IMR-90 (cell line): ENCODE measurements around the gene PALM3. TPM values are rescaled to one million over a fixed set of nuclear protein-coding genes. Genes with fewer than 3 reads are reported as not detected.

Experiments used
- ATAC-seq: fragments of 200-7000 bp; cut with Tn5 transposase; 2 replicates; pipeline ENCODE4 v1.9.1; 2020; ENCODE audit warnings: low read depth, mild to moderate bottlenecking, moderate library complexity
- BruUV-seq: library from RNA; stranded (reverse); fragments of 400-500 nt; replicated peaks from 2 replicates; lab custom pipeline; 2021; lab: Mats Ljungman, UMichigan
- CTCF ChIA-PET: fragments of 300-600 bp; formaldehyde crosslinking; extraction: SDS; loops from one replicate; lab custom pipeline; 2021; ENCODE audit warnings: antibody characterized with exemption; lab: Yijun Ruan, JAX
- POLR2A ChIA-PET: fragments of 300-600 bp; sonication (Branson Sonifier 250); formaldehyde crosslinking; loops from one replicate; lab custom pipeline; 2022; ENCODE audit warnings: antibody characterized with exemption; ENCODE audit not compliant: unreplicated experiment; lab: Charles Lee
- DNase-seq: peaks from one replicate; pipeline ENCODE4 v3.0.0; 2013
- H2AFZ ChIP-seq: replicated peaks from 2 replicates; pipeline ENCODE3; 2013; ENCODE audit warnings: low read length, mild to moderate bottlenecking; ENCODE audit not compliant: poor library complexity
- H2AK5ac ChIP-seq: 2 replicates; pipeline ENCODE4 v1.6.1; 2013; ENCODE audit warnings: low read depth, low read length, inconsistent platforms
- H2AK9ac ChIP-seq: replicated peaks from 2 replicates; pipeline ENCODE3; 2013; ENCODE audit warnings: mild to moderate bottlenecking, low read depth, low read length, moderate library complexity; ENCODE audit not compliant: poor library complexity
- H2BK120ac ChIP-seq: 2 replicates; pipeline ENCODE4 v1.6.1; 2013; ENCODE audit warnings: low read depth, low read length, inconsistent platforms
- H2BK15ac ChIP-seq: 3 replicates; pipeline ENCODE4 v1.6.1; 2013; ENCODE audit warnings: low read depth, low read length, inconsistent platforms
- H2BK20ac ChIP-seq: 2 replicates; pipeline ENCODE4 v1.6.1; 2013; ENCODE audit warnings: low read depth, mild to moderate bottlenecking, inconsistent platforms, low read length, moderate library complexity
- H2BK5ac ChIP-seq: 2 replicates; pipeline ENCODE4 v1.6.1; 2013; ENCODE audit warnings: mild to moderate bottlenecking, low read depth, low read length, inconsistent platforms; ENCODE audit not compliant: poor library complexity, severe bottlenecking
- H3K14ac ChIP-seq: replicated peaks from 2 replicates; pipeline ENCODE4 v1.6.1; 2013; ENCODE audit warnings: low read depth, low read length, inconsistent platforms
- H3K18ac ChIP-seq: 2 replicates; pipeline ENCODE4 v1.6.1; 2013; ENCODE audit warnings: low read depth, low read length, control low read depth
- H3K23ac ChIP-seq: 2 replicates; pipeline ENCODE4 v1.6.1; 2013; ENCODE audit warnings: low read depth, low read length, inconsistent platforms
- H3K27ac ChIP-seq: 2 replicates; pipeline ENCODE4 v1.5.1; 2013; ENCODE audit warnings: mild to moderate bottlenecking, control low read depth, low read length; ENCODE audit not compliant: insufficient read depth
- H3K27me3 ChIP-seq: 2 replicates; pipeline ENCODE4 v1.6.1; 2013; ENCODE audit warnings: low read length; ENCODE audit not compliant: control insufficient read depth, insufficient read depth
- H3K36me3 ChIP-seq: 2 replicates; pipeline ENCODE4 v1.6.1; 2013; ENCODE audit warnings: low read length, mixed read lengths; ENCODE audit not compliant: control insufficient read depth, insufficient read depth
- H3K4ac ChIP-seq: 2 replicates; pipeline ENCODE4 v1.6.1; 2013; ENCODE audit warnings: low read depth, low read length, inconsistent platforms
- H3K4me1 ChIP-seq: 2 replicates; pipeline ENCODE4 v1.6.1; 2013; ENCODE audit warnings: low read length, mixed read lengths; ENCODE audit not compliant: control insufficient read depth, insufficient read depth
- H3K4me2 ChIP-seq: 2 replicates; pipeline ENCODE4 v1.6.1; 2013; ENCODE audit warnings: low read depth, mild to moderate bottlenecking, control low read depth, low read length, moderate library complexity
- H3K4me3 ChIP-seq: 2 replicates; pipeline ENCODE4 v1.5.1; 2013; ENCODE audit warnings: low read depth, mild to moderate bottlenecking, control low read depth, low read length, moderate library complexity; ENCODE audit not compliant: insufficient read depth
- H3K56ac ChIP-seq: 2 replicates; pipeline ENCODE4 v1.6.1; 2013; ENCODE audit warnings: low read length, inconsistent platforms; ENCODE audit not compliant: insufficient read depth; ENCODE audit errors: extremely low read depth
- H3K79me1 ChIP-seq, 2 experiments: 2 replicates each; pipeline ENCODE4 v1.6.1; 2013; ENCODE audit warnings: low read length in 2 of 2, inconsistent platforms in 1 of 2, low read depth in 1 of 2
- H3K9ac ChIP-seq: 2 replicates; pipeline ENCODE4 v1.6.1; 2013; ENCODE audit warnings: low read depth, low read length, control low read depth
- H3K9me1 ChIP-seq: 2 replicates; pipeline ENCODE4 v1.6.1; 2013; ENCODE audit warnings: low read length, inconsistent platforms; ENCODE audit not compliant: insufficient read depth
- H3K9me3 ChIP-seq: 2 replicates; pipeline ENCODE4 v1.6.1; 2013; ENCODE audit warnings: low read length; ENCODE audit not compliant: control insufficient read depth, insufficient read depth
- H4K20me1 ChIP-seq: 2 replicates; pipeline ENCODE4 v1.6.1; 2013; ENCODE audit warnings: low read length, inconsistent platforms; ENCODE audit not compliant: insufficient read depth
- H4K5ac ChIP-seq: 2 replicates; pipeline ENCODE4 v1.6.1; 2013; ENCODE audit warnings: mild to moderate bottlenecking, low read depth, low read length, control low read depth
- H4K8ac ChIP-seq, 2 experiments: 2 replicates each; pipeline ENCODE4 v1.6.1; 2013; ENCODE audit warnings: low read depth in 2 of 2, low read length in 2 of 2, control low read depth in 1 of 2, inconsistent platforms in 1 of 2
- H4K91ac ChIP-seq: 2 replicates; pipeline ENCODE4 v1.6.1; 2013; ENCODE audit warnings: low read depth, low read length, inconsistent platforms; ENCODE audit not compliant: insufficient read depth
- BHLHE40 ChIP-seq: fragments of 150-350 bp; IDR thresholded peaks from 2 replicates; pipeline ENCODE4 v1.6.1; 2016; ENCODE audit warnings: mild to moderate bottlenecking, low read depth, low read length
- CEBPB ChIP-seq: IDR thresholded peaks from 2 replicates; pipeline ENCODE4 v1.6.1; 2012; ENCODE audit warnings: low read depth, low read length, improper control_type of control experiment
- CHD1 ChIP-seq: IDR thresholded peaks from 2 replicates; pipeline ENCODE4 v1.6.1; 2012; ENCODE audit warnings: low read depth, low read length, improper control_type of control experiment
- CTCF ChIP-seq: conservative IDR thresholded peaks from 2 replicates; pipeline ENCODE4 v1.5.1; 2012; ENCODE audit warnings: mild to moderate bottlenecking, low read depth, low read length, improper control_type of control experiment
- ELK1 ChIP-seq: fragments of 150-350 bp; IDR thresholded peaks from 2 replicates; pipeline ENCODE4 v1.6.1; 2016; ENCODE audit warnings: low read depth, mild to moderate bottlenecking, low read length, moderate library complexity, borderline replicate concordance
- FOS ChIP-seq: fragments of 150-350 bp; IDR thresholded peaks from 2 replicates; pipeline ENCODE4 v1.6.1; 2016; ENCODE audit warnings: low read depth, low read length
- MAFK ChIP-seq: IDR thresholded peaks from 2 replicates; pipeline ENCODE4 v1.6.1; 2012; ENCODE audit warnings: low read depth, low read length, improper control_type of control experiment
- MAZ ChIP-seq: IDR thresholded peaks from 2 replicates; pipeline ENCODE4 v1.6.1; 2012; ENCODE audit warnings: low read depth, mild to moderate bottlenecking, low read length, improper control_type of control experiment, moderate library complexity, borderline replicate concordance
- MXI1 ChIP-seq: IDR thresholded peaks from 2 replicates; pipeline ENCODE4 v1.6.1; 2012; ENCODE audit warnings: low read depth, mild to moderate bottlenecking, low read length, moderate library complexity, borderline replicate concordance
- NFE2L2 ChIP-seq: fragments of 150-350 bp; IDR thresholded peaks from 2 replicates; pipeline ENCODE4 v1.6.1; 2016; ENCODE audit warnings: low read depth, mild to moderate bottlenecking, low read length
- POLR2A ChIP-seq: IDR thresholded peaks from 2 replicates; pipeline ENCODE4 v1.6.1; 2012; ENCODE audit warnings: mild to moderate bottlenecking, low read depth, low read length
- RAD21 ChIP-seq: IDR thresholded peaks from 2 replicates; pipeline ENCODE4 v1.6.1; 2012; ENCODE audit warnings: low read length, improper control_type of control experiment
- RCOR1 ChIP-seq: IDR thresholded peaks from 2 replicates; pipeline ENCODE4 v1.6.1; 2012; ENCODE audit warnings: mild to moderate bottlenecking, low read length, improper control_type of control experiment; ENCODE audit not compliant: insufficient replicate concordance
- RFX5 ChIP-seq: IDR thresholded peaks from 2 replicates; pipeline ENCODE4 v1.8.0; 2012; ENCODE audit warnings: low read depth, mild to moderate bottlenecking, low read length, moderate library complexity
- USF2 ChIP-seq: fragments of 150-350 bp; IDR thresholded peaks from 2 replicates; pipeline ENCODE4 v1.6.1; 2017; ENCODE audit warnings: mild to moderate bottlenecking, antibody characterized with exemption, low read length, low read depth
- WGBS, 2 experiments: methylation state at CpG; one replicate each; pipeline versions ENCODE4 v1.1.5 to v1.1.7; 2013; ENCODE audit warnings: missing lambda C conversion rate in 2 of 2; ENCODE audit not compliant: insufficient read length in 1 of 2; ENCODE audit errors: extremely low coverage in 2 of 2; 5-methylcytosine and 5-hydroxymethylcytosine counted together
- dilution Hi-C: fragments of 300-500 bp; cut with HindIII; formaldehyde crosslinking; loops from one replicate; pipeline ENCODE4 v1.14.3; 2018; ENCODE audit warnings: low sequenced_read_pairs; ENCODE audit not compliant: unreplicated experiment
- in situ Hi-C: fragments of 300-500 bp; cut with MboI; formaldehyde crosslinking; loops from 3 replicates; pipeline ENCODE4 v1.14.3; 2019; ENCODE audit warnings: low sequenced_read_pairs, inconsistent platforms, mixed read lengths
- intact Hi-C: fragments of 100-400 bp; cut with micrococcal nuclease; formaldehyde crosslinking; loops from 2 replicates; pipeline ENCODE4 v1.10.0; 2022
- polyA plus RNA-seq, 3 experiments: library from polyadenylated mRNA; depleted of rRNA; stranded (reverse); fragments of >200 nt; gene quantifications; 2 replicates each; pipeline ENCODE4 v1.2.3, GENCODE V29; 2012; ENCODE audit warnings: low replicate concordance in 1 of 3
- total RNA-seq: library from RNA; depleted of rRNA; stranded (reverse); fragments of >200 nt; gene quantifications from 2 replicates; pipeline ENCODE4 v1.2.3, GENCODE V29; 2012

The PALM3 gene
- total and polyA plus RNA-seq, 2 of the 4 experiments (the other 2 are of a cell fraction), result 0.18 to 0.84 TPM

GRCh38 chr19:14085309-14085995, 23.6 kb upstream of the PALM3 start, which contains the start of gene C19orf67:
C19orf67 (minus strand) TSS chr19:14085783; CDS start chr19:14085627, 156 bp downstream.
- Histone ChIP-seq H3K9me3 (no peaks in the 10 kb centered on the region), H3K4me2 (no peak within 1 kb of the TSS)
- in situ Hi-C loops, result loop anchor here (25.0 kb wide), 1 partner anchor 323 kb away; the partner anchor contains the start of genes C19orf53 and MRI1

More at GRCh38 chr19:14085309-14085995, 23.6 kb upstream of the PALM3 start, which contains the start of gene C19orf67:
- H2BK20ac ChIP-seq, result no peak within 1 kb of the TSS
- no peak within 1 kb of the TSS for H2AFZ ChIP-seq
- no peak within 1 kb of the TSS for H2BK15ac ChIP-seq
- H4K8ac ChIP-seq, result no peak within 1 kb of the TSS
- H3K9ac ChIP-seq, result no peak within 1 kb of the TSS
- no peak within 1 kb of the TSS for H3K14ac ChIP-seq
- H3K4me3 ChIP-seq, result no peak within 1 kb of the TSS
- no peaks in the 10 kb centered on the region for H3K27me3 ChIP-seq
- H3K56ac ChIP-seq, result no peak within 1 kb of the TSS
- no peak within 1 kb of the TSS for H3K23ac ChIP-seq
- no TSS peak for BruUV-seq
- dilution Hi-C loops, result no loop called here
- H3K9me1 ChIP-seq, result peaks cover 6% of the 10 kb centered on the region; the same call in 1 of the 2 replicates
- H3K18ac ChIP-seq, result no peak within 1 kb of the TSS
- peaks cover 8 to 24% of the 10 kb centered on the region in 2 experiments for H3K79me1 ChIP-seq
- no peak within 1 kb of the TSS for H2BK5ac ChIP-seq
- H4K20me1 ChIP-seq, result peaks cover 7% of the 10 kb centered on the region
- intact Hi-C loops, result no loop called here
- 62% methylated on average over 9 of the region's 54 CpGs; no CpG with 5 or more reads in 1 of the 2 experiments for WGBS, 2 experiments
- no peak within 1 kb of the TSS for H3K27ac ChIP-seq
- H2AK9ac ChIP-seq, result no peak within 1 kb of the TSS
- POLR2A ChIA-PET, result no interaction called here
- no peak within 1 kb of the TSS for H4K91ac ChIP-seq
- DNase-seq (no peak), ATAC-seq (no peak)
- H3K36me3 ChIP-seq, result peaks cover 12% of the 10 kb centered on the region
- TF ChIP-seq BHLHE40 (no peak), USF2 (no peak), MAZ (no peak), RAD21 (no peak), FOS (no peak), RCOR1 (no peak), MAFK (no peak), CEBPB (no peak), ELK1 (no peak), CTCF (no peak), CHD1 (no peak), RFX5 (no peak), MXI1 (no peak), POLR2A (no peak), NFE2L2 (no peak)
- H3K4ac ChIP-seq, result no peak within 1 kb of the TSS
- H3K4me1 ChIP-seq, result peaks cover 7% of the 10 kb centered on the region
- CTCF ChIA-PET, result no interaction called here
- no peak within 1 kb of the TSS for H2BK120ac ChIP-seq
- no peak within 1 kb of the TSS for H2AK5ac ChIP-seq
- no peak within 1 kb of the TSS for H4K5ac ChIP-seq
